Measurements from ENCODE around the gene SBF2. TPM values are rescaled to one million over a fixed set of nuclear protein-coding genes. Genes with fewer than 3 reads are reported as not detected.
A peak's percentile ranks its signal among the peaks of the same experiment; 100 is the strongest.
"Not testable (repeated sequence)": the region's sequence is repeated elsewhere in the genome, so short reads cannot be mapped to it uniquely, and the experiment has no call there.

Gene SBF2
- total RNA-seq, 1 donor from 2014 or later = 18.3 TPM

GRCh38 chr11:10149553-10149952 is 144.5 kb downstream of the SBF2 start:
- ATAC-seq (ENCODE audit: poor library complexity) (no peak), DNase-seq (no peak)
- intact Hi-C loops (cut with DNase I) = no loop called here

GRCh38 chr11:10147195-10147594 is 146.8 kb downstream of the SBF2 start:
- DNase-seq = no peak
- intact Hi-C loops (cut with DNase I) = no loop called here

GRCh38 chr11:10144954-10145353 is 149.1 kb downstream of the SBF2 start:
- intact Hi-C loops (cut with DNase I) = no loop called here
- ATAC-seq (ENCODE audit: poor library complexity) = no peak
- no peak for DNase-seq

More at GRCh38 chr11:10147195-10147594, 146.8 kb downstream of the SBF2 start:
- no peak for ATAC-seq (ENCODE audit: poor library complexity)

- peak; percentile 45 for ATAC-seq (ENCODE audit: poor library complexity)
Observed at GRCh38 chr11:10139656-10140055, 154.4 kb downstream of the SBF2 start.

GRCh38 chr11:10139143-10139542 is 154.9 kb downstream of the SBF2 start:
- no peak for DNase-seq
- ATAC-seq (ENCODE audit: poor library complexity) = no peak
- intact Hi-C loops (cut with DNase I) = no loop called here

More at GRCh38 chr11:10139656-10140055, 154.4 kb downstream of the SBF2 start:
- DNase-seq = no peak
- intact Hi-C loops (cut with DNase I) = no loop called here

- DNase-seq = no peak
- ATAC-seq (ENCODE audit: poor library complexity) = no peak
- intact Hi-C loops (cut with DNase I) = no loop called here
Observed at GRCh38 chr11:10134975-10135481, 159.0 kb downstream of the SBF2 start.

GRCh38 chr11:10134226-10134625 is 159.8 kb downstream of the SBF2 start:
- ATAC-seq (ENCODE audit: poor library complexity); DNase-seq; intact Hi-C loops (cut with DNase I): not testable (repeated sequence)

GRCh38 chr11:10133251-10133650 is 160.8 kb downstream of the SBF2 start:
- DNase-seq; ATAC-seq (ENCODE audit: poor library complexity); intact Hi-C loops (cut with DNase I): not testable (repeated sequence)

GRCh38 chr11:10130875-10131274 is 163.1 kb downstream of the SBF2 start:
- intact Hi-C loops (cut with DNase I) = no loop called here
- DNase-seq (no peak), ATAC-seq (ENCODE audit: poor library complexity) (no peak)

- intact Hi-C loops (cut with DNase I); ATAC-seq (ENCODE audit: poor library complexity); DNase-seq: not testable (repeated sequence)
Observed at GRCh38 chr11:10129184-10129583, 164.8 kb downstream of the SBF2 start.

GRCh38 chr11:10125522-10126133 is 168.4 kb downstream of the SBF2 start:
- DNase-seq (no peak), ATAC-seq (ENCODE audit: poor library complexity) (peak; percentile 27)
- intact Hi-C loops (cut with DNase I) = no loop called here

- intact Hi-C loops (cut with DNase I) = no loop called here
- ATAC-seq (ENCODE audit: poor library complexity) (no peak), DNase-seq (no peak)
Observed at GRCh38 chr11:10122326-10123197, 171.5 kb downstream of the SBF2 start.

- DNase-seq = no peak
- intact Hi-C loops (cut with DNase I) = no loop called here
- ATAC-seq (ENCODE audit: poor library complexity) = peak; percentile 63
Observed at GRCh38 chr11:10118865-10119264, 175.2 kb downstream of the SBF2 start.

GRCh38 chr11:10117709-10118351 is 176.2 kb downstream of the SBF2 start:
- no peak for DNase-seq
- intact Hi-C loops (cut with DNase I) = no loop called here
- ATAC-seq (ENCODE audit: poor library complexity) = peak; percentile 78

GRCh38 chr11:10116588-10116987 is 177.4 kb downstream of the SBF2 start:
- DNase-seq = no peak
- intact Hi-C loops (cut with DNase I) = no loop called here
- ATAC-seq (ENCODE audit: poor library complexity) = no peak

- intact Hi-C loops (cut with DNase I) = no loop called here
- DNase-seq (no peak), ATAC-seq (ENCODE audit: poor library complexity) (no peak)
Observed at GRCh38 chr11:10114593-10115404, 179.2 kb downstream of the SBF2 start.

GRCh38 chr11:10113852-10114251 is 180.2 kb downstream of the SBF2 start:
- DNase-seq (no peak), ATAC-seq (ENCODE audit: poor library complexity) (no peak)
- intact Hi-C loops (cut with DNase I) = no loop called here

- ATAC-seq (ENCODE audit: poor library complexity) = peak; percentile 70
- intact Hi-C loops (cut with DNase I) = no loop called here
- no peak for DNase-seq
Observed at GRCh38 chr11:10109806-10110205, 184.2 kb downstream of the SBF2 start.

Measured in Right ventricle myocardium superior (tissue), 1 donor.